Posterior vena cava (tissue), 2 donors: ENCODE results near the gene TUBB8B. TPM values are rescaled to one million over a fixed set of nuclear protein-coding genes. Genes with fewer than 3 reads are reported as not detected.
"Not testable (repeated sequence)": the region's sequence is repeated elsewhere in the genome, so short reads cannot be mapped to it uniquely, and the experiment has no call there.

ENCODE experiments used
- DNase-seq: peaks from one replicate; pipeline ENCODE4 v3.0.0-alpha.2; 2020; ENCODE audit warnings: low spot score
- intact Hi-C, 2 donors: fragments of 100-400 bp; cut with DNase I; formaldehyde crosslinking; loops; one replicate each; pipeline versions ENCODE4 v1.14.1 to v1.14.2; 2022 to 2023
- total RNA-seq, 2 donors: library from RNA; stranded (reverse); fragmentation: NEBNext Ultra II Directional; extraction: Animal tissue kit (Norgen Biotek cat#: 25700); gene quantifications; one replicate each; pipeline ENCODE4 v1.2.1, GENCODE V29; 2021
- donor health status: DM: yes; HTN: yes; CAD: no.
- donor health status: DM: yes; HTN: yes; CAD: no.

The TUBB8B gene
- total RNA-seq, 2 donors from 2014 or later, result not detected

DNA sequence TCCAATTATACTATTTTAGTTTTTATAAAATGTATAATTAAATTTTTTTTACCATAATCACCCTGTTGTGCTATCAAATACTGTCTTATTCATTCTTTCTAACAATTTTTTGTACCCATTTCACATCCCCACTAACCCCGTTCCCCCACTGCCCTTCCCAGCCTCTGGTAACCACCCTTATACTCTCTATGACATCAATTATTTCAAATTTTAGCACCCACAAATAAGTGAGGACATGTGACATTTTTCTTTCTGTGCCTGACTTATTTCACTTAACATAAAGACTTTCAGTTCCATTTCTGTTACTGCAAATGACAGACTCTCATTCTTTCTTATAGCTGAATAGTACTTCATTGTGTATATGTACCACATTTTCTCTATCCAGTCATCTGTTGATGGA lies 5.0 kb upstream of the TUBB8B start:
- DNase-seq, intact Hi-C loops: not testable (repeated sequence)

DNA sequence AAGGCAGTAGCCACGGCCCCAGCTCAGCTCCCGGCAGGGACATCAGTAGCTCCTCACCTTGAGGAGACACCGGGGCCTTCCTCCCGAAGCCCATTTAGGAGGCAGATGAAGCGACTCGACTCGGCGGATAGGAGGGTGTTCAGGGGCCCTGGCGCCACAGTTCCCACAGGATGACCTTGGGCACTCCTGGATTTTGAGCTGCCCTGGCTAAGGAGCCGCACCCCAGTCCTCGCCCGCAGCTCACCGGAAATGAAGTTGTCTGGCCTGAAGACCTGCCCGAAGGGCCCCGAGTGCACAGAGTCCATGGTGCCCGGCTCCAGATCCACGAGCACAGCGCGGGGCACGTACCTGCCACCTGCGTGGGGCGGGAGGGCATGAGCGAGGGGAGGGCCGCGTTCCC lies 719 bp downstream of the TUBB8B start:
- intact Hi-C loops, result not testable (repeated sequence)
- DNase-seq, result peak; percentile 30

DNA sequence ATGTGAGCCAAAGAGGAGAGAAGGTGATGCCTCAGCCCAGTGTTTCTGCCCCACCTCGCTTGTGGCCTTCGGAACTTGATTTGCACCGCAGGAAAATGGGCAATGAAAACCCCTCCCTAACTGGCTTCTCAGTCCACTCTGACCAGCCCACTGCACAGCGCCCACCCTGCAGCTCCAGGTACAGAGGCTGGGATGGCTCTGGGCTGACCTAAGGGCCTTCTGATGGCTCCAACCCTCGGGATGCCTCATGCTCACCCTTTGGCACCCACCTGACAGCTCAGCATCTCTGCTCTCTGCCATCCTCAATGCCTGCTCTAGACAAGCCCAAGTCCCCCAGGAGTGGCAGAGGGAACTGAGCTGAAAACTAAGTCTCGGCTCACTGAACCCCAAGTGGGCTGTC lies 36.2 kb downstream of the TUBB8B start:
- DNase-seq, intact Hi-C loops: not testable (repeated sequence)

DNA sequence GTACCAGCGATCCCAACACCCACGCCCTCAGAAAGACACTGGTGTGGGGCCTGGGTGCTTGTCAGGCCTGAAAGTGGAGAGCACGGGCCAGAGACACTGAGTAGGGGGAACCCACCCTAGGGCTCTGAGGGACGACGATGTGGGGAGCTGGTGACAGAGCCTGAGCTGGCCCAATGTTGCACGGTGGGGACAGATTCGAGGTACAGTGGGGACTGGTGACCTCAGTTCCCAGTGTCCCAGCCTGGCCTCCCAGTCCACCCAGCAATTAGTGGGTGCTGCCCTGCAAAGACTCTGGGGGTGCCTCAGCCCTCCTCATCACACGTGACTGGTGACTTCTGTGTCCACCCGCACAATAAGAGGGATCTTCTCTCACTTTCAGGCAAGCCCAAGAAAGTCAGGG lies 36.6 kb downstream of the TUBB8B start:
- intact Hi-C loops, result not testable (repeated sequence)

GRCh38 chr18:11383-12274 lies 37.8 kb downstream of the TUBB8B start:
- intact Hi-C loops, result not testable (repeated sequence)
- peak; percentile 43 for DNase-seq

More for the DNA sequence above, 36.6 kb downstream of the TUBB8B start:
- DNase-seq, result not testable (repeated sequence)

DNA sequence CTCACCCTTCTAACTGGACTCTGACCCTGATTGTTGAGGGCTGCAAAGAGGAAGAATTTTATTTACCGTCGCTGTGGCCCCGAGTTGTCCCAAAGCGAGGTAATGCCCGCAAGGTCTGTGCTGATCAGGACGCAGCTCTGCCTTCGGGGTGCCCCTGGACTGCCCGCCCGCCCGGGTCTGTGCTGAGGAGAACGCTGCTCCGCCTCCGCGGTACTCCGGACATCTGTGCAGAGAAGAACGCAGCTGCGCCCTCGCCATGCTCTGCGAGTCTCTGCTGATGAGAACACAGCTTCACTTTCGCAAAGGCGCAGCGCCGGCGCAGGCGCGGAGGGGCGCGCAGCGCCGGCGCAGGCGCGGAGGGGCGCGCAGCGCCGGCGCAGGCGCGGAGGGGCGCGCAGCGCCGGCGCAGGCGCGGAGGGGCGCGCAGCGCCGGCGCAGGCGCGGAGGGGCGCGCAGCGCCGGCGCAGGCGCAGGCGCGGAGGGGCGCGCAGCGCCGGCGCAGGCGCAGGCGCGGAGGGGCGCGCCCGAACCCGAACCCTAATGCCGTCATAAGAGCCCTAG lies 38.7 kb downstream of the TUBB8B start:
- peak; percentile 81 for DNase-seq
- intact Hi-C loops, result not testable (repeated sequence)

DNA sequence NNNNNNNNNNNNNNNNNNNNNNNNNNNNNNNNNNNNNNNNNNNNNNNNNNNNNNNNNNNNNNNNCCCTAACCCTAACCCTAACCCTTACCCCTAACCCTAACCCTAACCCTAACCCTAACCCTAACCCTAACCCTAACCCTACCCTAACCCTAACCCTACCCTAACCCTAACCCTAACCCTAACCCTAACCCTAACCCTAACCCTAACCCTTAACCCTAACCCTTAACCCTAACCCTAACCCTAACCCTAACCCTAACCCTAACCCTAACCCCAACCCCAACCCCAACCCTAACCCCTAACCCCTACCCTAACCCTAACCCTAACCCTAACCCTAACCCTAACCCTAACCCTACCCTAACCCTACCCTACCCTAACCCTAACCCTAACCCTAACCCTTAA lies 39.5 kb downstream of the TUBB8B start:
- intact Hi-C loops, DNase-seq: not testable (repeated sequence)

Other genes with a start within 250 kb of the TUBB8B start
- 10 to 100 TPM; 47.9 to 60.0 TPM for gene USP14, start 108.9 kb upstream of the TUBB8B start, total RNA-seq
- 10 to 100 TPM; 25.9 to 26.4 TPM for gene THOC1, start 218.4 kb upstream of the TUBB8B start, total RNA-seq